Measurements from ENCODE around the gene NAP1L3.

NAP1L3 gene, protein sequence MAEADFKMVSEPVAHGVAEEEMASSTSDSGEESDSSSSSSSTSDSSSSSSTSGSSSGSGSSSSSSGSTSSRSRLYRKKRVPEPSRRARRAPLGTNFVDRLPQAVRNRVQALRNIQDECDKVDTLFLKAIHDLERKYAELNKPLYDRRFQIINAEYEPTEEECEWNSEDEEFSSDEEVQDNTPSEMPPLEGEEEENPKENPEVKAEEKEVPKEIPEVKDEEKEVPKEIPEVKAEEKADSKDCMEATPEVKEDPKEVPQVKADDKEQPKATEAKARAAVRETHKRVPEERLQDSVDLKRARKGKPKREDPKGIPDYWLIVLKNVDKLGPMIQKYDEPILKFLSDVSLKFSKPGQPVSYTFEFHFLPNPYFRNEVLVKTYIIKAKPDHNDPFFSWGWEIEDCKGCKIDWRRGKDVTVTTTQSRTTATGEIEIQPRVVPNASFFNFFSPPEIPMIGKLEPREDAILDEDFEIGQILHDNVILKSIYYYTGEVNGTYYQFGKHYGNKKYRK

DNA sequence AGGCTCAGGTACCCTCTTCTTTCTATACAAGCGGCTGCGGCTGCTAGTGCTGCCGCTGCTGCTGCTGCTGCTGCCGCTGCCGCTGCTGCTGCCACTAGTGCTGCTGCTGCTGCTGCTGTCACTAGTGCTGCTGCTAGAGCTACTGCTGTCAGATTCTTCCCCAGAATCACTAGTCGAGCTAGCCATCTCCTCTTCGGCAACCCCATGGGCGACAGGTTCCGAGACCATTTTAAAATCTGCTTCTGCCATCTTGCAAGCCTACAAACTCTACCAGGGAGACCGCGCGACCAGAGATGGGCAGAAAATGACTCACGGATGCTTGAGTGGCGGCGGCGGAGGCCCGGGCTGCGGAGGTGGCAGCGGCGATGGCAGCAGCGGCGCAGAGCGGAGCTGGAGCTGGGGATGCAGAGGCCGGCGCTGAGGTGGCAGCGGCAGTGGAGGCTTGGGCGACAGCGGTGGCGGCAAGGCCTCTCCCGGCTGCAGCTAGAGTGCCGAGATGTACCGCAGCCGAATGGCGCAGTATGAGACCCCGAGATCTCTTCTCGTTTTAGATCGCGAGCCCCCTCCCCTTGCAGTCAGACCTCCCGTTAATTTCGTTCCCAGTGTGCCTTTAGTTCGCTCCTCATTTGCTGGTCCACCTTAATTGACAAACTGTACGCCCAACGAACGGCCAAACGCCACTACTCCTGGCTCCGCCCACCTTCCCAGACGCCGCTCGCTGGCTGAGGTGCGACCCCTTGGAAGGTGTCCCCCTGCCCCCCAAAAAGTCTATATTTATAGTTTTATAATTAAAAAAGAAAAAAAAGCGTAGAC, at the start of gene NAP1L3:
TSS of gene NAP1L3 (minus strand) at position 523 of the 813 bp plus-strand sequence. CDS start at position 249, 274 bp downstream.
- peak; percentile 92 for DNase-seq (ENCODE audit: low read depth, low spot score)

DNA sequence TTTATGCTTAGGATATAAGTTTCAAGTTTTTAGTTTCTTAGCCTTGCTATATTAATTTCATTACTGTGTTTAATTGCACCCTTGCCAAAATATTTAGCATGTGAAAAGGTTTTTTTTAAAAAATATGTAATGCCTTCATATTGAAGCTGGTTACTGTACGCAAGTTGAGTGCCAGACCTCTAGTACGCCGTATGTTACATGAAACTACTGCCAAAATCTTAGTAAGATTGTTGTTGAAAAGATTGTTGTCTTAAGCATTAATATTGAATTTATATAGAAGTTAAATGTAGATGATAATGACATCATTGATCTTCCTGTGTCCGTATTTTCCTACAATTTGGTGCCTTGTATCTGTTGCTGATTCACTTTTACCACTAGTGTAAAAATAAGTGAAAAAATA, 37.7 kb upstream of the NAP1L3 start:
- DNase-seq (ENCODE audit: low read depth, low spot score): no peak

DNA sequence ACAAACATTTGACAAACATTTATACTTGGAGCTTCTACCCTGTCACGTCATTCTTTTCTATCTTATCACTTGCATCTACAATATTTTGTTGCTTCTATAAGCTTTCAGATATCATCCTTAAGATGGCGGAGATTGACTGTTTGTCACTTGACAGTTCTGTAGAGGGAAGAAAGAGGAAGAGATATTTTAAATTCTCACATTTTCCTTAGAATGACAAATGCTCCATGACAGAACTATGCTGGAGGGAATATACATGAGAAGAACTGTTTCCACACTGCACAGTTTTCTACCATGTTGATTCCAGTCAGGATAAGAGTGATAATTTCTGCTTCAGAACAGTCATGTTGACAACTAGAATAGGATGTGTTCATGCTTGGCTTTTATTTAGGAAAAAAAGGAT, 30.3 kb upstream of the NAP1L3 start:
- DNase-seq (ENCODE audit: low read depth, low spot score): no peak

DNA sequence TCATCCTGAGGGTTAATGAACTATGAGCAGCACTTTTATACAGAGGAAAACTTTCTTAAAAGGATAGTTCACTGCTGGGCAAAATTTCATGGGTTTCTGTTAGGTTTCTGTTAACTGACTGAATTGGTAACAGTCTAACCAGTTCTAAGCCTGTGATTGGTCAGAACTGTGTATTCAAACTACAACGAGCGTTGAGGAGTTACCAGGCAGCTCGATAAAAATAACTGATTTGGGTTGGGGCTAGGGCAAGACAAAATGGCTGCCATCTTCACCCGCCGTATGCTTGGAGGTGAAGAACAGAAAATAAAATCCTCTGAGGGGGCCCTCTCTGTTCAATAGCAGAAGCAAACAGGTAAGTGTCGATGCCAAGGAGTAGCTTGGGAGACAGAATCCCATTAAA, 22.6 kb upstream of the NAP1L3 start:
- no peak for DNase-seq (ENCODE audit: low read depth, low spot score)

DNA sequence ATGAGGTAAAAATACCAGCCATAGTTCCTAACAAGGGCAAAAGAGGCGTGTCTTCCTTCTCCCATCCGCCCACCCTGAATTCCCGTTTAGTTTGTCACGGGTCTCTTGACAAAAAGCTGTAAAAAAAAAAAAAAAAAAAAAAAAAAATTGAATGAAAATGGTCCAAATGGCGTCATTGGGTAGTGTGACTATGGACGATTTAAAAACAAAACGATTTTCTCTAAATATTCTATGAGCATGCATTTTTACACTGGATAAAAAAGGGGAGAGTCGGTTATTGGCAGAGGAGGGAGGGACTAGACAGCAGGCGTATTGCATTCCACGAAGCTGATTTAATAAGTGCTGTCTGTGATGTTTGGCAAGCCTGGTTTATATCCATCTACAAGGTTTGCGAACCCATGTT, 492 bp upstream of the NAP1L3 start, which contains the start of gene FAM133A:
TSS of gene FAM133A (plus strand) at position 338 of the 403 bp plus-strand sequence. CDS start 35,214 bp downstream, outside the sequence.
- DNase-seq (ENCODE audit: low read depth, low spot score): peak; percentile 44

DNA sequence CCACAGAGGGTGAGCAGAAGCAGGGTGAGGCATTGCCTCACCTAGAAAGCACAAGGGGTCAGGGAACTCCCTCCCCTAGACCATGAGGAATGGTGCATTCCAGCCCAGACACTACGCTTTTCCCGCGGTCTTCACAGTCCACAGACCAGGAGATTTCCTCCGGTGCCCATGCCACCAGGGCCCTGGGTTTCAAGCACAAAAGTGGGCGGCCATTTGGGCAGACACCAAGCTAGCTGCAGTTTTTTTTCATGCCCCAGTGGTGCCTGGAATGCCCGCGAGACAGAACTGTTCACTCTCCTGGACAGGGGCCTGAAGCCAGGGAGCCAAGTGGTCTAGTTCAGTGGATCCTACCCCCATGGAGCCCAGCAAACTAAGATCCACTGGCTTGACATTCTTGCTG, 12.8 kb downstream of the NAP1L3 start:
- DNase-seq (ENCODE audit: low read depth, low spot score): no peak

DNA sequence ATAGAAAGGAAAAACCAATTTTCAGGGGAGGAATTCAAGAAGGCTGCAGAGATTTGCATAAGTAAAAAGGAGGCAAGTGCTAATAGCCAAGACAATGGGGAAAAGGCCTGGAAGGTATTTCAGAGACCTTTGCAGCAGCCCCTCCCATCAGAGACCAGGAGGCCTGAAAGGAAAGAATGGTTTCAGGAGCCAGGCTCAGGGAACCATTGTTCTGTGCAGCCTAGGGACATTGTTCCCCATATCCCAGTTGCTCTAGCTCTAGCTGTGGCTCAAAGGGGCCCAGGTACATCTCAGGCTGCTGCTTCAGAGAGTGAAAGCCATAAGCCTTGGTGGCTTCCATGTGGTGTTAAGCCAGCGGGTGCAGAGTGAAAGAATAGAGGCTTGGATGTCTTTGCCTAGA, 24.0 kb downstream of the NAP1L3 start:
- no peak for DNase-seq (ENCODE audit: low read depth, low spot score)

DNA sequence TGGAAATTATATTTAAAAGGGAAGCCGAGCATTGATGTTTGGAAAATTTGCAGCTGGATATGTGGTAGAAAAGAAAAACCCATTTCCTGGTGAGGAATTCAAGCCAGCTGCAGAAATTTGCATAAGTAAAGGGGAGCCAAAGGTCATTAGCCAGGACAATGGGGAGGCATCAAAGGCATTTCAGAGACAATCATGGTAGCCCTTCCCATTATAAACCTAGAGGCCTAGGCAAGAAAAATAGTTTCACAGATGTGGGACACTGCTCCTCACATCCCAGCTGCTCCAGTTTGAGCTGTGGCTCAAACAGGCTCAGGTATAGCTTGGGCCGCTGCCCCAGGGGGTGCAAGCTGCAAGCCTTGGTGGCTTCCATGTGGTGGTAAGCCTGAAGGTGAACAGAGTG, 35.8 kb downstream of the NAP1L3 start:
- DNase-seq (ENCODE audit: low read depth, low spot score): no peak

Data from astrocyte of the hippocampus (primary cell).